ENCODE measurements around the gene TBX15.

The TBX15 gene

GRCh38 chr1:118947790-118948189 lies 40.4 kb downstream of the TBX15 start:
- TF ChIP-seq YY1 (IDR thresholded peaks at IDR 0.05; ENCODE audit: insufficient read depth, insufficient read length) (no peak), ZNF274 (IDR thresholded peaks at IDR 0.05; ENCODE audit: low read depth, low read length) (no peak), SUZ12 (IDR thresholded peaks at IDR 0.05; ENCODE audit: extremely low read depth, insufficient read depth, insufficient read length) (no peak)
- H3K4me3 ChIP-seq (ENCODE audit: insufficient read length, low read depth): no peak overlapping the region
- no peak for DNase-seq (ENCODE audit: low read depth, low spot score)
- H3K4me1 ChIP-seq (ENCODE audit: insufficient read depth, insufficient read length): peaks cover 2% of the 10 kb centered on the region
- H3K9me3 ChIP-seq (ENCODE audit: insufficient read depth, low read length): peaks cover 18% of the 10 kb centered on the region
- no peak overlapping the region for H3K9ac ChIP-seq (ENCODE audit: insufficient read length, low read depth)
- no peaks in the 10 kb centered on the region for H3K27me3 ChIP-seq (ENCODE audit: insufficient read depth, insufficient read length)
- no peaks in the 10 kb centered on the region for H3K36me3 ChIP-seq (ENCODE audit: insufficient read depth, insufficient read length, low read length)

- H3K4me3 ChIP-seq (ENCODE audit: insufficient read length, low read depth): no peak overlapping the region
Measured at GRCh38 chr1:118947003-118947765, 41.0 kb downstream of the TBX15 start.

GRCh38 chr1:118945489-118945888 lies 42.7 kb downstream of the TBX15 start:
- Histone ChIP-seq H3K9me3 (ENCODE audit: insufficient read depth, low read length) (peaks cover 18% of the 10 kb centered on the region), H3K4me3 (ENCODE audit: insufficient read length, low read depth) (no peak overlapping the region), H3K36me3 (ENCODE audit: insufficient read depth, insufficient read length, low read length) (no peaks in the 10 kb centered on the region), H3K27me3 (ENCODE audit: insufficient read depth, insufficient read length) (no peaks in the 10 kb centered on the region), H3K4me1 (ENCODE audit: insufficient read depth, insufficient read length) (peaks cover 2% of the 10 kb centered on the region), H3K9ac (ENCODE audit: insufficient read length, low read depth) (no peak overlapping the region)
- DNase-seq (ENCODE audit: low read depth, low spot score): no peak
- TF ChIP-seq ZNF274 (IDR thresholded peaks at IDR 0.05; ENCODE audit: low read depth, low read length) (no peak), YY1 (IDR thresholded peaks at IDR 0.05; ENCODE audit: insufficient read depth, insufficient read length) (no peak), SUZ12 (IDR thresholded peaks at IDR 0.05; ENCODE audit: extremely low read depth, insufficient read depth, insufficient read length) (no peak)

More at GRCh38 chr1:118947003-118947765, 41.0 kb downstream of the TBX15 start:
- Histone ChIP-seq H3K36me3 (ENCODE audit: insufficient read depth, insufficient read length, low read length) (no peaks in the 10 kb centered on the region), H3K9ac (ENCODE audit: insufficient read length, low read depth) (no peak overlapping the region), H3K4me1 (ENCODE audit: insufficient read depth, insufficient read length) (peaks cover 2% of the 10 kb centered on the region), H3K9me3 (ENCODE audit: insufficient read depth, low read length) (peaks cover 18% of the 10 kb centered on the region), H3K27me3 (ENCODE audit: insufficient read depth, insufficient read length) (no peaks in the 10 kb centered on the region)
- no peak for DNase-seq (ENCODE audit: low read depth, low spot score)
- TF ChIP-seq YY1 (IDR thresholded peaks at IDR 0.05; ENCODE audit: insufficient read depth, insufficient read length): no peak
- no peak for TF ChIP-seq ZNF274 (IDR thresholded peaks at IDR 0.05; ENCODE audit: low read depth, low read length)
- TF ChIP-seq SUZ12 (IDR thresholded peaks at IDR 0.05; ENCODE audit: extremely low read depth, insufficient read depth, insufficient read length): no peak

GRCh38 chr1:118944546-118944945 lies 43.6 kb downstream of the TBX15 start:
- peaks cover 18% of the 10 kb centered on the region for H3K9me3 ChIP-seq (ENCODE audit: insufficient read depth, low read length)
- H3K36me3 ChIP-seq (ENCODE audit: insufficient read depth, insufficient read length, low read length): no peaks in the 10 kb centered on the region
- H3K4me3 ChIP-seq (ENCODE audit: insufficient read length, low read depth): no peak overlapping the region
- H3K4me1 ChIP-seq (ENCODE audit: insufficient read depth, insufficient read length): peaks cover 2% of the 10 kb centered on the region
- H3K27me3 ChIP-seq (ENCODE audit: insufficient read depth, insufficient read length): no peaks in the 10 kb centered on the region
- no peak overlapping the region for H3K9ac ChIP-seq (ENCODE audit: insufficient read length, low read depth)
- DNase-seq (ENCODE audit: low read depth, low spot score): no peak
- TF ChIP-seq SUZ12 (IDR thresholded peaks at IDR 0.05; ENCODE audit: extremely low read depth, insufficient read depth, insufficient read length) (no peak), YY1 (IDR thresholded peaks at IDR 0.05; ENCODE audit: insufficient read depth, insufficient read length) (no peak), ZNF274 (IDR thresholded peaks at IDR 0.05; ENCODE audit: low read depth, low read length) (no peak)

GRCh38 chr1:118944133-118944532 lies 44.0 kb downstream of the TBX15 start:
- Histone ChIP-seq H3K36me3 (ENCODE audit: insufficient read depth, insufficient read length, low read length) (no peaks in the 10 kb centered on the region), H3K4me1 (ENCODE audit: insufficient read depth, insufficient read length) (peaks cover 2% of the 10 kb centered on the region), H3K4me3 (ENCODE audit: insufficient read length, low read depth) (no peak overlapping the region), H3K27me3 (ENCODE audit: insufficient read depth, insufficient read length) (no peaks in the 10 kb centered on the region), H3K9ac (ENCODE audit: insufficient read length, low read depth) (no peak overlapping the region), H3K9me3 (ENCODE audit: insufficient read depth, low read length) (peaks cover 18% of the 10 kb centered on the region)
- no peak for TF ChIP-seq SUZ12 (IDR thresholded peaks at IDR 0.05; ENCODE audit: extremely low read depth, insufficient read depth, insufficient read length)
- TF ChIP-seq YY1 (IDR thresholded peaks at IDR 0.05; ENCODE audit: insufficient read depth, insufficient read length): no peak
- no peak for TF ChIP-seq ZNF274 (IDR thresholded peaks at IDR 0.05; ENCODE audit: low read depth, low read length)
- DNase-seq (ENCODE audit: low read depth, low spot score): no peak

GRCh38 chr1:118940957-118941356 lies 47.2 kb downstream of the TBX15 start:
- H3K27me3 ChIP-seq (ENCODE audit: insufficient read depth, insufficient read length): no peaks in the 10 kb centered on the region
- no peaks in the 10 kb centered on the region for H3K4me1 ChIP-seq (ENCODE audit: insufficient read depth, insufficient read length)
- DNase-seq (ENCODE audit: low read depth, low spot score): no peak
- no peak overlapping the region for H3K4me3 ChIP-seq (ENCODE audit: insufficient read length, low read depth)
- no peaks in the 10 kb centered on the region for H3K36me3 ChIP-seq (ENCODE audit: insufficient read depth, insufficient read length, low read length)
- no peaks in the 10 kb centered on the region for H3K9me3 ChIP-seq (ENCODE audit: insufficient read depth, low read length)
- no peak for TF ChIP-seq YY1 (IDR thresholded peaks at IDR 0.05; ENCODE audit: insufficient read depth, insufficient read length)
- TF ChIP-seq SUZ12 (IDR thresholded peaks at IDR 0.05; ENCODE audit: extremely low read depth, insufficient read depth, insufficient read length): no peak
- no peak for TF ChIP-seq ZNF274 (IDR thresholded peaks at IDR 0.05; ENCODE audit: low read depth, low read length)
- H3K9ac ChIP-seq (ENCODE audit: insufficient read length, low read depth): no peak overlapping the region

GRCh38 chr1:118937413-118938072 lies 50.6 kb downstream of the TBX15 start:
- Histone ChIP-seq H3K9me3 (ENCODE audit: insufficient read depth, low read length) (no peaks in the 10 kb centered on the region), H3K27me3 (ENCODE audit: insufficient read depth, insufficient read length) (no peaks in the 10 kb centered on the region), H3K4me1 (ENCODE audit: insufficient read depth, insufficient read length) (no peaks in the 10 kb centered on the region), H3K4me3 (ENCODE audit: insufficient read length, low read depth) (no peak overlapping the region), H3K36me3 (ENCODE audit: insufficient read depth, insufficient read length, low read length) (no peaks in the 10 kb centered on the region), H3K9ac (ENCODE audit: insufficient read length, low read depth) (no peak overlapping the region)
- no peak for DNase-seq (ENCODE audit: low read depth, low spot score)
- TF ChIP-seq YY1 (IDR thresholded peaks at IDR 0.05; ENCODE audit: insufficient read depth, insufficient read length) (no peak), SUZ12 (IDR thresholded peaks at IDR 0.05; ENCODE audit: extremely low read depth, insufficient read depth, insufficient read length) (no peak), ZNF274 (IDR thresholded peaks at IDR 0.05; ENCODE audit: low read depth, low read length) (no peak)

Data from NT2/D1 (cell line).